HL-60 (cell line): ENCODE measurements around the gene NRXN3.

Source experiments
- POLR2AphosphoS5 ChIP-seq: IDR thresholded peaks from 2 replicates; pipeline ENCODE4 v1.6.1; 2012; ENCODE audit warnings: low read depth
- TF ChIP-seq, protein P1 (sequence below): IDR thresholded peaks from one replicate; pipeline ENCODE4 v1.5.1; 2011; ENCODE audit warnings: low read length, control low read depth, inconsistent platforms; ENCODE audit not compliant: insufficient read depth

DNA sequence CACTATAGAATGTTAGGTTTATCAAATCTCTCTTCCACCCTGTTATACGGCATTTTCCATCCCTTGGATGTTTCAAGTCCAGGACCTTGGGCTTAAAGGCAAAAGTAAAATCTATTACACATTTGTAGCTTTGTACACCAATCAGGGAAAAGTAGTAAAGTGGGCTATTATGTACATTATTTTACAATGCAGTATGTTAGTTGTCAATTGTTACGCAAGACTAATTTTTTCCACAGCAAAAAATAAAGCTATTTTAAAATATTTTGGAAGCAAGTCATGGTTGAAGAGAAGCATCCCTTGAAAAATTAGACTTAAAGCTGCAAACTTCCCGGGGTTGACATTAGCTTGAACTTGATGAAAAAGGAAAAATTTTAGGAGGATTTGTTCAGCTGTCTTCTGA, 1564.9 kb downstream of the NRXN3 start:
- TF ChIP-seq, protein P1, sequence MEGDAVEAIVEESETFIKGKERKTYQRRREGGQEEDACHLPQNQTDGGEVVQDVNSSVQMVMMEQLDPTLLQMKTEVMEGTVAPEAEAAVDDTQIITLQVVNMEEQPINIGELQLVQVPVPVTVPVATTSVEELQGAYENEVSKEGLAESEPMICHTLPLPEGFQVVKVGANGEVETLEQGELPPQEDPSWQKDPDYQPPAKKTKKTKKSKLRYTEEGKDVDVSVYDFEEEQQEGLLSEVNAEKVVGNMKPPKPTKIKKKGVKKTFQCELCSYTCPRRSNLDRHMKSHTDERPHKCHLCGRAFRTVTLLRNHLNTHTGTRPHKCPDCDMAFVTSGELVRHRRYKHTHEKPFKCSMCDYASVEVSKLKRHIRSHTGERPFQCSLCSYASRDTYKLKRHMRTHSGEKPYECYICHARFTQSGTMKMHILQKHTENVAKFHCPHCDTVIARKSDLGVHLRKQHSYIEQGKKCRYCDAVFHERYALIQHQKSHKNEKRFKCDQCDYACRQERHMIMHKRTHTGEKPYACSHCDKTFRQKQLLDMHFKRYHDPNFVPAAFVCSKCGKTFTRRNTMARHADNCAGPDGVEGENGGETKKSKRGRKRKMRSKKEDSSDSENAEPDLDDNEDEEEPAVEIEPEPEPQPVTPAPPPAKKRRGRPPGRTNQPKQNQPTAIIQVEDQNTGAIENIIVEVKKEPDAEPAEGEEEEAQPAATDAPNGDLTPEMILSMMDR, result no peak
- no peak for TF ChIP-seq POLR2AphosphoS5
